B cell (primary cell): ENCODE measurements around the gene HLA-DQB2. TPM values are rescaled to one million over a fixed set of nuclear protein-coding genes. Genes with fewer than 3 reads are reported as not detected.

Experiments
- ATAC-seq: fragments of 200-7000 bp; cut with Tn5 transposase; one replicate; pipeline ENCODE4 v1.10.0; 2021; ENCODE audit warnings: low read depth, mild to moderate bottlenecking, moderate number of reproducible peaks, moderate library complexity
- CTCF ChIA-PET: fragments of 350-600 bp; sonication (Branson Sonifier 250); formaldehyde crosslinking; loops from one replicate; lab custom pipeline; 2021; ENCODE audit warnings: antibody characterized with exemption, inconsistent platforms; lab: Charles Lee
- POLR2A ChIA-PET: fragments of 350-600 bp; sonication (Branson Sonifier 250); formaldehyde crosslinking; loops from one replicate; lab custom pipeline; 2021; ENCODE audit warnings: antibody characterized with exemption; lab: Charles Lee
- DNase-seq: peaks from one replicate; pipeline ENCODE4 v3.0.0; 2013
- H2AFZ ChIP-seq: 2 replicates; pipeline ENCODE4 v1.6.1; 2012; ENCODE audit warnings: mild to moderate bottlenecking, low read depth, low read length; ENCODE audit not compliant: insufficient read depth, poor library complexity, severe bottlenecking
- H3K27ac ChIP-seq, 2 donors: 1 replicate in 1 of 2; 2 replicates in 1 of 2; pipeline ENCODE4 v1.5.1; 2012 to 2013; ENCODE audit warnings: low read length in 2 of 2, mild to moderate bottlenecking in 2 of 2, moderate library complexity in 1 of 2
- H3K27me3 ChIP-seq, 4 experiments: fragments of 200-600 bp in 1 of 4; sonication (generic) in 1 of 4; replicated peaks in 1 of 4; 1 replicate in 2 of 4; 2 replicates in 2 of 4; pipeline versions ENCODE4 v1.6.1 to v1.7.0; 2013 to 2016; ENCODE audit warnings: low read length in 3 of 4, mild to moderate bottlenecking in 2 of 4, mixed read lengths in 1 of 4, moderate library complexity in 1 of 4; ENCODE audit not compliant: insufficient read depth in 4 of 4, control insufficient read depth in 3 of 4; ENCODE audit errors: control extremely low read depth in 1 of 4
- H3K36me3 ChIP-seq, 2 experiments: replicated peaks in 1 of 2; 1 replicate in 1 of 2; 2 replicates in 1 of 2; pipeline versions ENCODE4 v1.6.1 to v1.7.1; 2013; ENCODE audit warnings: low read length in 1 of 2; ENCODE audit not compliant: insufficient read depth in 2 of 2, control insufficient read depth in 1 of 2; ENCODE audit errors: control extremely low read depth in 1 of 2, extremely low read depth in 1 of 2
- H3K4me1 ChIP-seq, 2 donors: fragments of 200-600 bp in 1 of 2; sonication (generic) in 1 of 2; 1 replicate in 1 of 2; 2 replicates in 1 of 2; pipeline versions ENCODE4 v1.5.1 to v1.6.1; 2013 to 2017; ENCODE audit warnings: low read length in 2 of 2; ENCODE audit not compliant: control insufficient read depth in 2 of 2, insufficient read depth in 2 of 2
- H3K4me2 ChIP-seq: replicated peaks from 2 replicates; pipeline ENCODE3; 2012; ENCODE audit warnings: mild to moderate bottlenecking, low read depth, low read length; ENCODE audit not compliant: poor library complexity, severe bottlenecking
- H3K4me3 ChIP-seq, 5 experiments: fragments of 200-600 bp in 1 of 5; sonication (generic) in 1 of 5; 1 replicate in 3 of 5; 2 replicates in 2 of 5; pipeline versions ENCODE4 v1.5.1 to v1.7.0; 2011 to 2016; ENCODE audit warnings: low read length in 4 of 5, mild to moderate bottlenecking in 4 of 5, low read depth in 2 of 5, control low read depth in 1 of 5, moderate library complexity in 1 of 5; ENCODE audit not compliant: insufficient read depth in 1 of 5; ENCODE audit errors: control extremely low read depth in 1 of 5, extremely low read depth in 1 of 5
- H3K79me2 ChIP-seq: fragments of 200-600 bp; sonication (generic); one replicate; pipeline ENCODE4 v1.6.0; 2016; ENCODE audit warnings: low read length; ENCODE audit not compliant: control insufficient read depth, insufficient read depth
- H3K9ac ChIP-seq: fragments of 200-600 bp; sonication (generic); 2 replicates; pipeline ENCODE4 v1.6.1; 2017; ENCODE audit warnings: mild to moderate bottlenecking, low read length, moderate library complexity
- H3K9me3 ChIP-seq, 3 donors: one replicate each; pipeline versions ENCODE4 v1.6.1 to v1.7.1; 2013; ENCODE audit warnings: low read length in 2 of 3; ENCODE audit not compliant: control insufficient read depth in 2 of 3, insufficient read depth in 1 of 3; ENCODE audit errors: control extremely low read depth in 1 of 3
- H4K20me1 ChIP-seq: 2 replicates; pipeline ENCODE4 v1.6.0; 2012; ENCODE audit warnings: mild to moderate bottlenecking, low read length; ENCODE audit not compliant: insufficient read depth, control insufficient read depth, poor library complexity, severe bottlenecking
- H3K27ac Mint-ChIP-seq: one replicate; pipeline ENCODE4 v1.8.0; 2021; ENCODE audit warnings: mixed read lengths
- H3K27me3 Mint-ChIP-seq: one replicate; pipeline ENCODE4 v1.8.0; 2021; ENCODE audit warnings: mixed read lengths
- H3K4me1 Mint-ChIP-seq: one replicate; pipeline ENCODE4 v1.8.0; 2021; ENCODE audit warnings: mixed read lengths
- H3K4me3 Mint-ChIP-seq: one replicate; pipeline ENCODE4 v1.8.0; 2021; ENCODE audit warnings: mixed read lengths
- H3K9me3 Mint-ChIP-seq: one replicate; pipeline ENCODE4 v1.8.0; 2022; ENCODE audit warnings: mixed read lengths; ENCODE audit not compliant: insufficient read depth
- EZH2 ChIP-seq: IDR thresholded peaks from 2 replicates; pipeline ENCODE4 v1.6.1; 2012; ENCODE audit warnings: borderline replicate concordance, low read depth, mild to moderate bottlenecking, moderate library complexity, low read length; ENCODE audit not compliant: insufficient read depth, poor library complexity, severe bottlenecking
- WGBS: methylation state at CpG from one replicate; pipeline ENCODE4 v1.1.5; 2013; ENCODE audit warnings: missing lambda C conversion rate; ENCODE audit not compliant: insufficient coverage; 5-methylcytosine and 5-hydroxymethylcytosine counted together
- intact Hi-C: fragments of 100-400 bp; cut with micrococcal nuclease; formaldehyde crosslinking; loops from one replicate; pipeline ENCODE4 v1.10.0; 2022
- polyA plus RNA-seq: library from polyadenylated mRNA; depleted of rRNA; stranded (reverse); fragments of >200 nt; gene quantifications from 2 replicates; pipeline ENCODE4 v1.2.3, GENCODE V29; 2012
- total RNA-seq, 2 donors: library from RNA; stranded (reverse); fragments of 120-200 nt in 1 of 2; gene quantifications; 1 replicate in 1 of 2; 2 replicates in 1 of 2; pipeline versions ENCODE4 v1.2.3 to v1.2.4, GENCODE V29; 2013 to 2022
- TF ChIP-seq, protein P1 (sequence below): fragments of 200-600 bp; IDR thresholded peaks from one replicate; pipeline ENCODE4 v1.8.0; 2022; ENCODE audit warnings: antibody characterized with exemption, mild to moderate bottlenecking

Gene HLA-DQB2
- total and polyA plus RNA-seq, 2 donors (not counting 1 experiment from before 2014, with no cell fraction given): 41.1 to 109 TPM

DNA sequence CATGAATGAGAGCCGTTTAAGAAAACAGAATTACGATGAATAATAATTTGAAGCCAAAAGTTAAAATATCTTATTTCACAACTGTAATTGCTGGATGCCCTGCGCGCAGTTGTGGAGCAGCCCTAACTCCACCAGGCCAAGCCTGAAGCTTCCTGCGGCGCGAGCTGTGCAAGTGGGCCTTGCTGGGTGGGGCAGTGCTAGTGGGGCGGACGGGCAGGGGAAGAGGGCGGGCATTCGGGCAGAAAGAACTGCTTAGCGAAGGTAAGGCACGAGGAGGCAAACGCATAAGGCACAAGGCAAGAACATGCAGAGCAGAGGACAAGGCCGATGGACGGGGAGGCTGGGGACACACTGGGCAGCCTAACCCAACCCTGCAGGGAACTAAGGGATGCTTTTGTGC, 2.3 kb downstream of the HLA-DQB2 start:
- Mint-ChIP-seq H3K4me3 (peak overlapping the region; percentile 78), H3K4me1 (peaks cover 6% of the 10 kb centered on the region), H3K27ac (peak overlapping the region; percentile 72), H3K9me3 (no peaks in the 10 kb centered on the region), H3K27me3 (peaks cover 35% of the 10 kb centered on the region)
- ATAC-seq (no peak), DNase-seq (peak; percentile 46)
- peak overlapping the region in 2 of 5 experiments; percentile 3 for H3K4me3 ChIP-seq
- H2AFZ ChIP-seq: no peak overlapping the region
- H3K9ac ChIP-seq: no peak overlapping the region
- H3K4me1 ChIP-seq: peaks cover 0 to 8% of the 10 kb centered on the region in 2 donors
- peaks cover 0 to 7% of the 10 kb centered on the region in 2 experiments for H3K36me3 ChIP-seq
- WGBS: 84% methylated on average over 12 of the region's 16 CpGs
- TF ChIP-seq EZH2: no peak
- TF ChIP-seq, protein P1, sequence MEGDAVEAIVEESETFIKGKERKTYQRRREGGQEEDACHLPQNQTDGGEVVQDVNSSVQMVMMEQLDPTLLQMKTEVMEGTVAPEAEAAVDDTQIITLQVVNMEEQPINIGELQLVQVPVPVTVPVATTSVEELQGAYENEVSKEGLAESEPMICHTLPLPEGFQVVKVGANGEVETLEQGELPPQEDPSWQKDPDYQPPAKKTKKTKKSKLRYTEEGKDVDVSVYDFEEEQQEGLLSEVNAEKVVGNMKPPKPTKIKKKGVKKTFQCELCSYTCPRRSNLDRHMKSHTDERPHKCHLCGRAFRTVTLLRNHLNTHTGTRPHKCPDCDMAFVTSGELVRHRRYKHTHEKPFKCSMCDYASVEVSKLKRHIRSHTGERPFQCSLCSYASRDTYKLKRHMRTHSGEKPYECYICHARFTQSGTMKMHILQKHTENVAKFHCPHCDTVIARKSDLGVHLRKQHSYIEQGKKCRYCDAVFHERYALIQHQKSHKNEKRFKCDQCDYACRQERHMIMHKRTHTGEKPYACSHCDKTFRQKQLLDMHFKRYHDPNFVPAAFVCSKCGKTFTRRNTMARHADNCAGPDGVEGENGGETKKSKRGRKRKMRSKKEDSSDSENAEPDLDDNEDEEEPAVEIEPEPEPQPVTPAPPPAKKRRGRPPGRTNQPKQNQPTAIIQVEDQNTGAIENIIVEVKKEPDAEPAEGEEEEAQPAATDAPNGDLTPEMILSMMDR: no peak
- POLR2A ChIA-PET: interaction anchor here (0.5 to 2.8 kb wide), 6 partner anchors 96 to 462 kb away, joined by 3 to 63 read pairs (median 7); partner anchors contain the start of gene HLA-DQB1
- H3K4me2 ChIP-seq: peak overlapping the region; percentile 43
- H3K9me3 ChIP-seq: no peaks in the 10 kb centered on the region
- intact Hi-C loops: no loop called here
- H3K27me3 ChIP-seq: peaks cover 0 to 11% (median 2%) of the 10 kb centered on the region in 4 experiments
- CTCF ChIA-PET: interaction anchor here (0.7 to 1.7 kb wide), 7 partner anchors 25 to 330 kb away, joined by 3 to 11 read pairs (median 5); partner anchors contain the start of gene HLA-DQB1
- no peak overlapping the region for H3K27ac ChIP-seq
- H4K20me1 ChIP-seq: no peaks in the 10 kb centered on the region
- H3K79me2 ChIP-seq: peaks cover 3% of the 10 kb centered on the region

DNA sequence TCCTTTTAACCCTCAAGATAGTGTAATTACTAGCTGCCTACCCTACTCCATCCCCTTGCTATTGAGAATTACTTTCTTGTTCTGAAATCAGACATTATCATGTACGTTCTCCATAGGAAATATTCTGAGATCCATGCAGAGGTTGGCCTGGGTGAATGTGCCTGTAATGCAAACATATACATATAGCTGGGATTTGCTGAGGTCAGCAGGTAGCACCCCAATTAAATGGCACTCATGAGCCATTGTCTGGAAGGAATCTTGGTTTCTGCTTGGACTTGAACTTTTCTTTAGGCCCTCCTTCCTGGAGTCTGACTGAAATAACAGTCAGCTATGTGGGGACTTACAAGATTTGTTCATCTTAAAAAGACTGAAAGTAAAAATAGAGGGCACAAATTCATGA, 3.7 kb downstream of the HLA-DQB2 start:
- Histone ChIP-seq H3K36me3 (peaks cover 0 to 7% of the 10 kb centered on the region in 2 experiments), H2AFZ (no peak overlapping the region), H3K4me1 (peaks cover 0 to 8% of the 10 kb centered on the region in 2 donors), H3K27ac (no peak overlapping the region), H3K9ac (no peak overlapping the region), H3K27me3 (peaks cover 0 to 14% (median 2%) of the 10 kb centered on the region in 4 experiments), H3K4me3 (no peak overlapping the region), H3K79me2 (peaks cover 3% of the 10 kb centered on the region), H3K9me3 (no peaks in the 10 kb centered on the region), H3K4me2 (no peak overlapping the region), H4K20me1 (no peaks in the 10 kb centered on the region)
- intact Hi-C loops: no loop called here
- TF ChIP-seq, protein P1: no peak
- TF ChIP-seq EZH2: no peak
- no peak for DNase-seq
- CTCF ChIA-PET: no interaction called here
- H3K27ac Mint-ChIP-seq: no peak overlapping the region
- POLR2A ChIA-PET: no interaction called here
- no peak for ATAC-seq
- H3K4me3 Mint-ChIP-seq: no peak overlapping the region
- H3K9me3 Mint-ChIP-seq: no peaks in the 10 kb centered on the region
- no CpG with 5 or more reads among the region's 1 CpG for WGBS
- H3K27me3 Mint-ChIP-seq: peaks cover 40% of the 10 kb centered on the region
- peaks cover 6% of the 10 kb centered on the region for H3K4me1 Mint-ChIP-seq
